Upper lobe of left lung (tissue), 6 donors: Measurements from ENCODE around the gene GABRB1. TPM values are rescaled to one million over a fixed set of nuclear protein-coding genes. Genes with fewer than 3 reads are reported as not detected.
A peak's percentile ranks its signal among the peaks of the same experiment; 100 is the strongest.

Experiments
- ATAC-seq, 2 donors: fragments of 200-7000 bp; cut with Tn5 transposase; one replicate each; pipeline ENCODE4 v1.9.1; 2022; ENCODE audit warnings: mild to moderate bottlenecking in 2 of 2, moderate library complexity in 2 of 2; ENCODE audit not compliant: low FRiP score in 2 of 2
- DNase-seq, 2 donors: peaks; one replicate each; pipeline ENCODE4 v3.0.0-alpha.2; 2019 to 2020
- H3K27ac ChIP-seq, 4 donors: fragments of 200-600 bp; sonication (generic); one replicate each; pipeline ENCODE4 v1.5.1; 2016 to 2019
- H3K27me3 ChIP-seq, 4 donors: fragments of 200-600 bp; sonication (generic); one replicate each; pipeline ENCODE4 v1.5.1; 2017 to 2019
- H3K36me3 ChIP-seq, 4 donors: fragments of 200-600 bp; sonication (generic); one replicate each; pipeline ENCODE4 v1.5.1; 2016 to 2019
- H3K4me1 ChIP-seq, 4 donors: fragments of 200-600 bp; sonication (generic); one replicate each; pipeline ENCODE4 v1.5.1; 2018 to 2019
- H3K4me3 ChIP-seq, 4 donors: fragments of 200-600 bp; sonication (generic); one replicate each; pipeline ENCODE4 v1.5.1; 2017 to 2019; ENCODE audit warnings: mild to moderate bottlenecking in 2 of 4, moderate library complexity in 1 of 4
- H3K9me3 ChIP-seq, 4 donors: fragments of 200-600 bp; sonication (generic); one replicate each; pipeline ENCODE4 v1.5.1; 2018 to 2019
- EP300 ChIP-seq, 4 donors: sonication (generic); formaldehyde crosslinking; IDR thresholded peaks; one replicate each; pipeline ENCODE4 v1.5.1; 2017; ENCODE audit warnings: antibody characterized with exemption in 4 of 4, control low read depth in 2 of 4
- POLR2A ChIP-seq, 4 donors: fragments of 450-650 bp; IDR thresholded peaks; one replicate each; pipeline ENCODE4 v1.5.1; 2016 to 2017; ENCODE audit warnings: antibody characterized with exemption in 4 of 4, mild to moderate bottlenecking in 2 of 4
- POLR2AphosphoS5 ChIP-seq, 2 donors: sonication (generic); formaldehyde crosslinking; IDR thresholded peaks; one replicate each; pipeline ENCODE4 v1.5.1; 2017; ENCODE audit warnings: antibody characterized with exemption in 2 of 2
- WGBS, 2 donors: methylation state at CpG; one replicate each; pipeline ENCODE4 v1.1.5; 2017 to 2018; 5-methylcytosine and 5-hydroxymethylcytosine counted together
- total RNA-seq, 6 donors: library from RNA; depleted of rRNA in 4 of 6; stranded (reverse); fragments of >200 nt in 4 of 6; gene quantifications; one replicate each; pipeline versions ENCODE4 v1.1.0 to v1.2.1, GENCODE V29; 2016 to 2021
- TF ChIP-seq, protein P1 (sequence below), 6 experiments: fragments of 450-650 bp in 4 of 6; fragments of 200-600 bp in 2 of 6; sonication (generic) in 2 of 6; IDR thresholded peaks; one replicate each; pipeline ENCODE4 v1.5.1; 2016 to 2019; ENCODE audit warnings: antibody characterized with exemption in 6 of 6
- donor health status: DM: no; HTN: no; CAD: no; lungs with moderate emphysema.
- donor health status: DM: no; HTN: yes; CAD: no; lungs with severe emphysema.

GABRB1 gene
- total RNA-seq, 6 donors from 2014 or later = not detected

DNA sequence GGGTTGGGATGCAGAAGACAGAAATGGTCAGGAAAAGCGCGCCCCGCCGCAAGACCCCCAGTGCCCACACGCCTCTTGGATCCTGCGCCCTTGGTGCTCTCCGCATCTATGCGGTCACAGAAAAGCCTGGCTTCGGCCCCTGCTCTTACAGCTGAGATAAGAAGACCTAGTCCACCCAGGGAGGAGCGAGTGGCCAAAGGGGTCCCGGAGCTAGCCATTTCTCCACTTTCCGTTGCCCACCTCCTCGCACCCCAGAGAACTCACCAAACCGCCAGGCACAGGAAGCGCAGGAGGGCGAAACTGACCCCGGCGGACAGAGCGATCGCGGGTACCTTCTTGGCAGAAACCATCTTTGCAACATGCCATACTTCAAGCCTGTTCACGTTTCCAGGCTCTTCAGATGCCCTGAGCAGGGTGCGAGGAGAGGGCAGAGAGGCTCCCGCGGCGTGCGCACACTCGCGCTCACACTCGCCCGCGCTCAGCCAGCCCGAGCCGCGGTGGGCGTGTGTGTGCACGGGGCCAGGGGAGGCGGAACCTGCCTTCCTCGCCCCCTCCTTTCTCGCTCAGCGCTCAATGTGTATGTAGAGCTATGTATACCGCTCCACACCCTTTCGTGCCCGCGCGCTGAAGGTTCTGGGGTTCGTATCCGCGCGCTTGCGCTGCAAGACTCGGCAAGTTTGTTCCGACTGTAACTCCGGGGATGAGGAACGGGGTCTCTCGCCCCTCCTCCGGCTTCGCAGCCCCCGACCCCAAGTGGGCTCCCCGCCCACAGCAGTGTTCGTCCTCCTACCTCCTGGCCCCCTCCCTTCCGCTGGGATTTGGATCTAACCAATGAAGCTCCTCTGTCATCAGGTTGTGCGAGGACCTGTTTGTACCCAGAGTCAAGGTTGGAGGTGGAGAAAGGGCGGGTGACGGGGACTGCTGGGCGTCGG lies 38.0 kb upstream of the GABRB1 start, which contains the start of gene GABRA4:
Gene GABRA4, minus strand, starts transcription at position 507 of the 932 bp plus-strand sequence. Its CDS starts 157 bp downstream, at position 350.
- DNase-seq (peak in 1 of 2 donors; percentile 65), ATAC-seq (peak; percentile 19)
- no peak within 1 kb of the TSS for H3K27ac ChIP-seq
- WGBS, 2 donors = 5 to 6% methylated on average over 33 to 65 of the region's 67 CpGs
- H3K4me3 ChIP-seq = peak within 1 kb of the TSS in 3 of 4 donors; percentile 3 to 28 (median 16)
- peaks cover 7 to 15% (median 8%) of the 10 kb centered on the region in 4 donors for H3K4me1 ChIP-seq
- H3K27me3 ChIP-seq = peaks cover 0 to 11% (median 3%) of the 10 kb centered on the region in 4 donors
- H3K36me3 ChIP-seq = no peaks in the 10 kb centered on the region
- TF ChIP-seq, protein P1, sequence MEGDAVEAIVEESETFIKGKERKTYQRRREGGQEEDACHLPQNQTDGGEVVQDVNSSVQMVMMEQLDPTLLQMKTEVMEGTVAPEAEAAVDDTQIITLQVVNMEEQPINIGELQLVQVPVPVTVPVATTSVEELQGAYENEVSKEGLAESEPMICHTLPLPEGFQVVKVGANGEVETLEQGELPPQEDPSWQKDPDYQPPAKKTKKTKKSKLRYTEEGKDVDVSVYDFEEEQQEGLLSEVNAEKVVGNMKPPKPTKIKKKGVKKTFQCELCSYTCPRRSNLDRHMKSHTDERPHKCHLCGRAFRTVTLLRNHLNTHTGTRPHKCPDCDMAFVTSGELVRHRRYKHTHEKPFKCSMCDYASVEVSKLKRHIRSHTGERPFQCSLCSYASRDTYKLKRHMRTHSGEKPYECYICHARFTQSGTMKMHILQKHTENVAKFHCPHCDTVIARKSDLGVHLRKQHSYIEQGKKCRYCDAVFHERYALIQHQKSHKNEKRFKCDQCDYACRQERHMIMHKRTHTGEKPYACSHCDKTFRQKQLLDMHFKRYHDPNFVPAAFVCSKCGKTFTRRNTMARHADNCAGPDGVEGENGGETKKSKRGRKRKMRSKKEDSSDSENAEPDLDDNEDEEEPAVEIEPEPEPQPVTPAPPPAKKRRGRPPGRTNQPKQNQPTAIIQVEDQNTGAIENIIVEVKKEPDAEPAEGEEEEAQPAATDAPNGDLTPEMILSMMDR (IDR thresholded peaks at IDR 0.05) = no peak
- no peak for TF ChIP-seq EP300 (IDR thresholded peaks at IDR 0.05)
- no peak for TF ChIP-seq POLR2AphosphoS5 (IDR thresholded peaks at IDR 0.05)
- no peaks in the 10 kb centered on the region for H3K9me3 ChIP-seq

DNA sequence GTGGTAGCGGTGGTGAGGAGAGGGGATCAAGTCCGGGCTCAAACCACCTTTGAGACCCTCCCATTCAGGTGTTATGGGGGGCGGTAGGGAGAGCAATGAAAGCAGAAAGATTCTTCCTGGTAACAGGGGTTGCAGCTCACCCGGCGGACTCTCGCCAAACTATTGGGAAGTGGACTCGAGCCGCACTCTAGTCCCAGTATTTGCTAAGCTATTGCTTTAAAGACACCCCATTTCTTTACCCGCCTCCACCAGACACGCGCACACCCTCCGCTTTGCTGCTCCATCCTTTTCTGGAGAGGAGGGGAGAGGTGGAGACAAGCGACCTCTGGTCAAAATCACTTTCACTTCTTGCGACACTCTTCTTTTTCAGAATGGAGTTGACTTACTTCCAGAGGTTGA lies 37.4 kb upstream of the GABRB1 start:
- Histone ChIP-seq H3K4me3 (peak overlapping the region in 3 of 4 donors; percentile 3 to 28 (median 16)), H3K27me3 (peaks cover 0 to 11% (median 3%) of the 10 kb centered on the region in 4 donors), H3K4me1 (peaks cover 7 to 15% (median 8%) of the 10 kb centered on the region in 4 donors), H3K36me3 (no peaks in the 10 kb centered on the region), H3K27ac (no peak overlapping the region), H3K9me3 (no peaks in the 10 kb centered on the region)
- ATAC-seq (no peak), DNase-seq (no peak)
- TF ChIP-seq EP300 (IDR thresholded peaks at IDR 0.05) (no peak), POLR2A (IDR thresholded peaks at IDR 0.05) (no peak), POLR2AphosphoS5 (IDR thresholded peaks at IDR 0.05) (no peak)
- TF ChIP-seq, protein P1 (IDR thresholded peaks at IDR 0.05) = no peak
- WGBS, 2 donors = 4% methylated on average over 13 to 14 of the region's 14 CpGs

DNA sequence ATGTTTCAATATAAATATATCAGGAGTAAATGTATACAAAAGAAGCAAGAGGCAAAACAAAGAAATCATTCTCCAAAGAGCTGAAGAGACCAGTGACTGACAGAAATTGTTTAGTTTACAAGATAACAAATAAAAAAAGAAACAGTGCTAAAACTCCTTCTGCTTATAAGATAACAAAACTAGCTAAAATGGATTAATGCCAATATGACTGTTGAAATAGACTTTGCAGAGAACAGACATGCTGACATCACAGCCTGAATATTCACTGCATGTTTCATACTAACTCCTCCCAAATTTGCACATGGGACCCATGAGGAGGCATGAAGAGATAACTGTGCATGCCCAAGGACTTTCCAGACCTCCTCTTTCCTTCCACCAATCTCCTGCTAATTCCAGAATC lies 31.8 kb upstream of the GABRB1 start:
- H3K9me3 ChIP-seq = no peaks in the 10 kb centered on the region
- no peaks in the 10 kb centered on the region for H3K4me1 ChIP-seq
- TF ChIP-seq POLR2A (IDR thresholded peaks at IDR 0.05) (no peak), EP300 (IDR thresholded peaks at IDR 0.05) (no peak), POLR2AphosphoS5 (IDR thresholded peaks at IDR 0.05) (no peak)
- TF ChIP-seq, protein P1 (IDR thresholded peaks at IDR 0.05) = no peak
- no peak overlapping the region for H3K27ac ChIP-seq
- H3K4me3 ChIP-seq = no peak overlapping the region
- no peaks in the 10 kb centered on the region for H3K27me3 ChIP-seq
- ATAC-seq (no peak), DNase-seq (no peak)
- no peaks in the 10 kb centered on the region for H3K36me3 ChIP-seq

DNA sequence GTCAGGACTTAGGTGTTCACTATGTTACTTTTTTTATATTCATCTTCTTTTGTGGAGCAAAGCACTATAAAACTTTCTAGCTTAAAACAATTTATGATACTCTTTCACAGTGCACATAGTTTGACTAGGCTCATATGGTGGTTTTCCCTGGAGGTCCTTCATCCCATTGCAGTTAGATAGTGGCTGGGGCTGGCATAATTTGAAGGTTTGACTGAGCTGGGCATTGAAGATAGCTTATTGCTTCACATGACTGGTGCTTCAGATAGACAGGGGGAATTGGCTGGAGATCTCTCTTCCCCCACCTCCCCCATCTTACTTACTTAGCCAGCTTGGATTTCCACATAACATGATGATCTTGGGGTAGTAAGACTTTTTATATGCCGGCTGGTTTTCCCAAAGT lies 31.0 kb upstream of the GABRB1 start:
- Histone ChIP-seq H3K27me3 (no peaks in the 10 kb centered on the region), H3K4me1 (no peaks in the 10 kb centered on the region), H3K9me3 (no peaks in the 10 kb centered on the region), H3K36me3 (no peaks in the 10 kb centered on the region), H3K27ac (no peak overlapping the region), H3K4me3 (no peak overlapping the region)
- 72 to 93% methylated on average over 1 of the region's 1 CpG for WGBS, 2 donors
- ATAC-seq = no peak
- no peak for DNase-seq
- TF ChIP-seq, protein P1 (IDR thresholded peaks at IDR 0.05) = no peak
- no peak for TF ChIP-seq EP300 (IDR thresholded peaks at IDR 0.05)
- no peak for TF ChIP-seq POLR2AphosphoS5 (IDR thresholded peaks at IDR 0.05)
- TF ChIP-seq POLR2A (IDR thresholded peaks at IDR 0.05) = no peak
